B cell (primary cell): Measurements from ENCODE around the gene HOXD9. TPM values are rescaled to one million over a fixed set of nuclear protein-coding genes. Genes with fewer than 3 reads are reported as not detected.
A peak's percentile ranks its signal among the peaks of the same experiment; 100 is the strongest.

Source experiments
- ATAC-seq: fragments of 200-7000 bp; cut with Tn5 transposase; one replicate; pipeline ENCODE4 v1.10.0; 2021; ENCODE audit warnings: low read depth, mild to moderate bottlenecking, moderate number of reproducible peaks, moderate library complexity
- CTCF ChIA-PET: fragments of 350-600 bp; sonication (Branson Sonifier 250); formaldehyde crosslinking; loops from one replicate; lab custom pipeline; 2021; ENCODE audit warnings: antibody characterized with exemption, inconsistent platforms; lab: Charles Lee
- POLR2A ChIA-PET: fragments of 350-600 bp; sonication (Branson Sonifier 250); formaldehyde crosslinking; loops from one replicate; lab custom pipeline; 2021; ENCODE audit warnings: antibody characterized with exemption; lab: Charles Lee
- DNase-seq: peaks from one replicate; pipeline ENCODE4 v3.0.0; 2013
- H2AFZ ChIP-seq: 2 replicates; pipeline ENCODE4 v1.6.1; 2012; ENCODE audit warnings: mild to moderate bottlenecking, low read depth, low read length; ENCODE audit not compliant: insufficient read depth, poor library complexity, severe bottlenecking
- H3K27ac ChIP-seq, 2 donors: 1 replicate in 1 of 2; 2 replicates in 1 of 2; pipeline ENCODE4 v1.5.1; 2012 to 2013; ENCODE audit warnings: low read length in 2 of 2, mild to moderate bottlenecking in 2 of 2, moderate library complexity in 1 of 2
- H3K27me3 ChIP-seq, 4 experiments: fragments of 200-600 bp in 1 of 4; sonication (generic) in 1 of 4; replicated peaks in 1 of 4; 1 replicate in 2 of 4; 2 replicates in 2 of 4; pipeline versions ENCODE4 v1.6.1 to v1.7.0; 2013 to 2016; ENCODE audit warnings: low read length in 3 of 4, mild to moderate bottlenecking in 2 of 4, mixed read lengths in 1 of 4, moderate library complexity in 1 of 4; ENCODE audit not compliant: insufficient read depth in 4 of 4, control insufficient read depth in 3 of 4; ENCODE audit errors: control extremely low read depth in 1 of 4
- H3K36me3 ChIP-seq, 2 experiments: replicated peaks in 1 of 2; 1 replicate in 1 of 2; 2 replicates in 1 of 2; pipeline versions ENCODE4 v1.6.1 to v1.7.1; 2013; ENCODE audit warnings: low read length in 1 of 2; ENCODE audit not compliant: insufficient read depth in 2 of 2, control insufficient read depth in 1 of 2; ENCODE audit errors: control extremely low read depth in 1 of 2, extremely low read depth in 1 of 2
- H3K4me1 ChIP-seq, 2 donors: fragments of 200-600 bp in 1 of 2; sonication (generic) in 1 of 2; 1 replicate in 1 of 2; 2 replicates in 1 of 2; pipeline versions ENCODE4 v1.5.1 to v1.6.1; 2013 to 2017; ENCODE audit warnings: low read length in 2 of 2; ENCODE audit not compliant: control insufficient read depth in 2 of 2, insufficient read depth in 2 of 2
- H3K4me2 ChIP-seq: replicated peaks from 2 replicates; pipeline ENCODE3; 2012; ENCODE audit warnings: mild to moderate bottlenecking, low read depth, low read length; ENCODE audit not compliant: poor library complexity, severe bottlenecking
- H3K4me3 ChIP-seq, 5 experiments: fragments of 200-600 bp in 1 of 5; sonication (generic) in 1 of 5; 1 replicate in 3 of 5; 2 replicates in 2 of 5; pipeline versions ENCODE4 v1.5.1 to v1.7.0; 2011 to 2016; ENCODE audit warnings: low read length in 4 of 5, mild to moderate bottlenecking in 4 of 5, low read depth in 2 of 5, control low read depth in 1 of 5, moderate library complexity in 1 of 5; ENCODE audit not compliant: insufficient read depth in 1 of 5; ENCODE audit errors: control extremely low read depth in 1 of 5, extremely low read depth in 1 of 5
- H3K79me2 ChIP-seq: fragments of 200-600 bp; sonication (generic); one replicate; pipeline ENCODE4 v1.6.0; 2016; ENCODE audit warnings: low read length; ENCODE audit not compliant: control insufficient read depth, insufficient read depth
- H3K9ac ChIP-seq: fragments of 200-600 bp; sonication (generic); 2 replicates; pipeline ENCODE4 v1.6.1; 2017; ENCODE audit warnings: mild to moderate bottlenecking, low read length, moderate library complexity
- H3K9me3 ChIP-seq, 3 donors: one replicate each; pipeline versions ENCODE4 v1.6.1 to v1.7.1; 2013; ENCODE audit warnings: low read length in 2 of 3; ENCODE audit not compliant: control insufficient read depth in 2 of 3, insufficient read depth in 1 of 3; ENCODE audit errors: control extremely low read depth in 1 of 3
- H4K20me1 ChIP-seq: 2 replicates; pipeline ENCODE4 v1.6.0; 2012; ENCODE audit warnings: mild to moderate bottlenecking, low read length; ENCODE audit not compliant: insufficient read depth, control insufficient read depth, poor library complexity, severe bottlenecking
- H3K27ac Mint-ChIP-seq: one replicate; pipeline ENCODE4 v1.8.0; 2021; ENCODE audit warnings: mixed read lengths
- H3K27me3 Mint-ChIP-seq: one replicate; pipeline ENCODE4 v1.8.0; 2021; ENCODE audit warnings: mixed read lengths
- H3K4me1 Mint-ChIP-seq: one replicate; pipeline ENCODE4 v1.8.0; 2021; ENCODE audit warnings: mixed read lengths
- H3K4me3 Mint-ChIP-seq: one replicate; pipeline ENCODE4 v1.8.0; 2021; ENCODE audit warnings: mixed read lengths
- H3K9me3 Mint-ChIP-seq: one replicate; pipeline ENCODE4 v1.8.0; 2022; ENCODE audit warnings: mixed read lengths; ENCODE audit not compliant: insufficient read depth
- CTCF ChIP-seq: fragments of 200-600 bp; IDR thresholded peaks from one replicate; pipeline ENCODE4 v1.8.0; 2022; ENCODE audit warnings: antibody characterized with exemption, mild to moderate bottlenecking
- EZH2 ChIP-seq: IDR thresholded peaks from 2 replicates; pipeline ENCODE4 v1.6.1; 2012; ENCODE audit warnings: borderline replicate concordance, low read depth, mild to moderate bottlenecking, moderate library complexity, low read length; ENCODE audit not compliant: insufficient read depth, poor library complexity, severe bottlenecking
- WGBS: methylation state at CpG from one replicate; pipeline ENCODE4 v1.1.5; 2013; ENCODE audit warnings: missing lambda C conversion rate; ENCODE audit not compliant: insufficient coverage; 5-methylcytosine and 5-hydroxymethylcytosine counted together
- intact Hi-C: fragments of 100-400 bp; cut with micrococcal nuclease; formaldehyde crosslinking; loops from one replicate; pipeline ENCODE4 v1.10.0; 2022
- polyA plus RNA-seq: library from polyadenylated mRNA; depleted of rRNA; stranded (reverse); fragments of >200 nt; gene quantifications from 2 replicates; pipeline ENCODE4 v1.2.3, GENCODE V29; 2012
- total RNA-seq, 2 donors: library from RNA; stranded (reverse); fragments of 120-200 nt in 1 of 2; gene quantifications; 1 replicate in 1 of 2; 2 replicates in 1 of 2; pipeline versions ENCODE4 v1.2.3 to v1.2.4, GENCODE V29; 2013 to 2022

Gene HOXD9
- total and polyA plus RNA-seq, 2 donors (not counting 1 experiment from before 2014, with no cell fraction given), result not detected

- no peak overlapping the region for H3K9ac ChIP-seq
- peaks cover 0 to 89% (median 81%) of the 10 kb centered on the region in 4 experiments for H3K27me3 ChIP-seq
- H3K4me1 ChIP-seq, result peaks cover 24 to 36% of the 10 kb centered on the region in 2 donors
- ChIA-PET POLR2A (no interaction called here), CTCF (interaction anchor here (1.0 to 1.9 kb wide), 3 partner anchors 33 to 404 kb away, joined by 3 to 5 read pairs (median 5); no protein-coding TSS in a partner anchor)
- no peaks in the 10 kb centered on the region for H3K36me3 ChIP-seq
- H3K9me3 Mint-ChIP-seq, result peaks cover 3% of the 10 kb centered on the region
- no peak for TF ChIP-seq EZH2
- H3K9me3 ChIP-seq, result peaks cover 0 to 44% (median 6%) of the 10 kb centered on the region in 3 donors
- H3K4me3 ChIP-seq, result no peak overlapping the region
- peak; percentile 31 for DNase-seq
- no peaks in the 10 kb centered on the region for H3K79me2 ChIP-seq
- no peak overlapping the region for H3K27ac ChIP-seq
- WGBS, result 3% methylated on average over 8 of the region's 12 CpGs
- H4K20me1 ChIP-seq, result no peaks in the 10 kb centered on the region
- intact Hi-C loops, result loop anchor here (10.0 kb wide), 1 partner anchor 1760 kb away; the partner anchor contains the start of gene SP9
- no peak overlapping the region for H3K4me2 ChIP-seq
- H3K27ac Mint-ChIP-seq, result no peak overlapping the region
- H3K4me1 Mint-ChIP-seq, result peaks cover 29% of the 10 kb centered on the region
- ATAC-seq, result no peak
- H2AFZ ChIP-seq, result no peak overlapping the region
- H3K4me3 Mint-ChIP-seq, result no peak overlapping the region
- peaks cover 80% of the 10 kb centered on the region for H3K27me3 Mint-ChIP-seq
These were observed 28.2 kb upstream of the HOXD9 start for GRCh38 chr2:176094349-176094748.

GRCh38 chr2:176095421-176095820 lies 27.1 kb upstream of the HOXD9 start:
- Histone ChIP-seq H3K4me2 (no peak overlapping the region), H3K9me3 (peaks cover 0 to 55% (median 6%) of the 10 kb centered on the region in 3 donors), H3K27ac (no peak overlapping the region), H3K27me3 (peaks cover 0 to 88% (median 77%) of the 10 kb centered on the region in 4 experiments), H3K79me2 (no peaks in the 10 kb centered on the region), H3K4me1 (peaks cover 24 to 33% of the 10 kb centered on the region in 2 donors), H3K4me3 (no peak overlapping the region), H2AFZ (no peak overlapping the region), H3K9ac (no peak overlapping the region), H3K36me3 (no peaks in the 10 kb centered on the region), H4K20me1 (no peaks in the 10 kb centered on the region)
- Mint-ChIP-seq H3K9me3 (peaks cover 3% of the 10 kb centered on the region), H3K27me3 (peaks cover 76% of the 10 kb centered on the region), H3K4me3 (no peak overlapping the region), H3K4me1 (peaks cover 29% of the 10 kb centered on the region), H3K27ac (no peak overlapping the region)
- ATAC-seq (no peak), DNase-seq (no peak)
- 17% methylated on average over 3 of the region's 5 CpGs for WGBS
- TF ChIP-seq EZH2 (no peak), CTCF (no peak)
- POLR2A ChIA-PET, result no interaction called here
- CTCF ChIA-PET, result interaction anchor here (1.2 to 4.7 kb wide), 4 partner anchors 20 to 407 kb away, joined by 3 to 72 read pairs (median 5); no protein-coding TSS in a partner anchor
- intact Hi-C loops, result loop anchor here (10.0 kb wide), 1 partner anchor 1761 kb away; the partner anchor contains the start of gene SP9
